Activated naive CD4-positive, alpha-beta T cell treated with anti-CD3 and anti-CD28 coated beads for 36 hours (primary cell): ENCODE measurements around the gene TMEM147. TPM values are rescaled to one million over a fixed set of nuclear protein-coding genes. Genes with fewer than 3 reads are reported as not detected.

Source experiments
- CTCF ChIA-PET: fragments of 350-600 bp; sonication (Branson Sonifier 250); formaldehyde crosslinking; loops from one replicate; lab custom pipeline; 2021; ENCODE audit warnings: antibody characterized with exemption; lab: Charles Lee
- DNase-seq: peaks from one replicate; pipeline ENCODE4 v3.0.0-alpha.2; 2020
- H3K27ac Mint-ChIP-seq: one replicate; pipeline ENCODE4 v1.8.0; 2021; ENCODE audit warnings: mild to moderate bottlenecking, mixed read lengths
- H3K27me3 Mint-ChIP-seq: one replicate; pipeline ENCODE4 v1.8.0; 2021; ENCODE audit warnings: low read depth, mixed read lengths
- H3K36me3 Mint-ChIP-seq: one replicate; pipeline ENCODE4 v1.8.0; 2021; ENCODE audit warnings: low read depth, mixed read lengths
- H3K4me1 Mint-ChIP-seq: one replicate; pipeline ENCODE4 v1.8.0; 2021; ENCODE audit warnings: low read depth, mixed read lengths
- H3K4me3 Mint-ChIP-seq: one replicate; pipeline ENCODE4 v1.8.0; 2021; ENCODE audit warnings: mild to moderate bottlenecking, moderate library complexity, mixed read lengths
- H3K9me3 Mint-ChIP-seq: one replicate; pipeline ENCODE4 v1.8.0; 2021; ENCODE audit warnings: mixed read lengths
- intact Hi-C: fragments of 100-400 bp; cut with micrococcal nuclease; formaldehyde crosslinking; loops from one replicate; pipeline ENCODE4 v1.15.1; 2023
- total RNA-seq, 2 experiments: library from RNA; stranded (reverse); gene quantifications; one replicate each; pipeline ENCODE4 v1.2.3, GENCODE V29; 2021

The TMEM147 gene
- total RNA-seq, 2 experiments from 2014 or later = 63.1 to 63.4 TPM

GRCh38 chr19:35539850-35540249, 5.6 kb upstream of the TMEM147 start:
- H3K27ac Mint-ChIP-seq = no peak overlapping the region
- intact Hi-C loops = no loop called here
- CTCF ChIA-PET = no interaction called here

GRCh38 chr19:35540356-35540927, 5.0 kb upstream of the TMEM147 start:
- intact Hi-C loops = no loop called here
- Mint-ChIP-seq H3K4me3 (no peak overlapping the region), H3K36me3 (peaks cover 4% of the 10 kb centered on the region), H3K9me3 (no peaks in the 10 kb centered on the region), H3K27me3 (no peaks in the 10 kb centered on the region), H3K4me1 (peaks cover 13% of the 10 kb centered on the region), H3K27ac (no peak overlapping the region)
- CTCF ChIA-PET = no interaction called here
- DNase-seq = no peak

More at GRCh38 chr19:35539850-35540249, 5.6 kb upstream of the TMEM147 start:
- H3K4me1 Mint-ChIP-seq = peaks cover 13% of the 10 kb centered on the region
- no peaks in the 10 kb centered on the region for H3K9me3 Mint-ChIP-seq
- H3K4me3 Mint-ChIP-seq = no peak overlapping the region
- H3K27me3 Mint-ChIP-seq = no peaks in the 10 kb centered on the region
- H3K36me3 Mint-ChIP-seq = peaks cover 3% of the 10 kb centered on the region
- no peak for DNase-seq

- intact Hi-C loops = no loop called here
Measured at GRCh38 chr19:35542209-35542608, 3.2 kb upstream of the TMEM147 start.

GRCh38 chr19:35543280-35544109, 1.9 kb upstream of the TMEM147 start:
- intact Hi-C loops = no loop called here
- CTCF ChIA-PET = no interaction called here
- Mint-ChIP-seq H3K4me3 (no peak overlapping the region), H3K36me3 (peaks cover 10% of the 10 kb centered on the region), H3K9me3 (no peaks in the 10 kb centered on the region), H3K4me1 (peaks cover 31% of the 10 kb centered on the region), H3K27me3 (no peaks in the 10 kb centered on the region), H3K27ac (no peak overlapping the region)
- DNase-seq = no peak

More at GRCh38 chr19:35542209-35542608, 3.2 kb upstream of the TMEM147 start:
- peaks cover 10% of the 10 kb centered on the region for H3K36me3 Mint-ChIP-seq
- DNase-seq = no peak
- H3K27ac Mint-ChIP-seq = no peak overlapping the region
- CTCF ChIA-PET = no interaction called here
- H3K4me1 Mint-ChIP-seq = peaks cover 26% of the 10 kb centered on the region
- H3K9me3 Mint-ChIP-seq = no peaks in the 10 kb centered on the region
- H3K4me3 Mint-ChIP-seq = no peak overlapping the region
- H3K27me3 Mint-ChIP-seq = no peaks in the 10 kb centered on the region

- peak overlapping the region; percentile 68 for H3K27ac Mint-ChIP-seq
- DNase-seq = no peak
- H3K27me3 Mint-ChIP-seq = no peaks in the 10 kb centered on the region
- CTCF ChIA-PET = interaction anchor here (1.2 kb wide), 1 partner anchor 34 kb away, joined by 3 read pairs; no protein-coding TSS in a partner anchor
- intact Hi-C loops = no loop called here
- H3K36me3 Mint-ChIP-seq = peaks cover 13% of the 10 kb centered on the region
- no peaks in the 10 kb centered on the region for H3K9me3 Mint-ChIP-seq
- H3K4me1 Mint-ChIP-seq = peaks cover 37% of the 10 kb centered on the region
- peak overlapping the region; percentile 87 for H3K4me3 Mint-ChIP-seq
Measured at GRCh38 chr19:35544110-35544802, 1.2 kb upstream of the TMEM147 start.

DNA sequence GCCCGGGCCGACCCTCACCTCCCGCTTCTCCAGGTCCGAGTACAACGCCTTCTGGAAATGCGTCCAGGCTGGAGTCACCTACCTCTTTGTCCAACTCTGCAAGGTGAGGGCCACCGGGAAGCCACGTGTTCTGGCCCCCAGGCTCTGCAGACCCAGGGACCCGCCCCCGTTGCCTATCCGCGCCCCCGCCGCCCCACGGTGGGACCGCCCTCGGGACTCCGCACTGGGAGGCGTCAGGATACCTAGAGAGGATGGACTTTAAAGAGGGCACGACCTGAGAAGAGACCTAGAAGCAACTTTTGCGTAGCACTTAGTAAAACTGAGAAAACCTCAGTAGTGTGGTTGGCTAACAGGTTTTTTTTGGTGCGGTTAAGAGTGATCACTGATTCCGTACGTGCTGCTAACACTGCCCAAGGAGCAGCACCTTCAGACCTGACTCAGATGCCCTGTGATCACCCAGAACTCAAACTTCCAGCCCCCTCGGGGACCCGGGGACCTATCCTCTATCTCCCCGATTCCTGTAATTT, 492 bp downstream of the TMEM147 start:
- Mint-ChIP-seq H3K4me1 (peaks cover 38% of the 10 kb centered on the region), H3K9me3 (no peaks in the 10 kb centered on the region), H3K36me3 (peaks cover 20% of the 10 kb centered on the region), H3K27me3 (no peaks in the 10 kb centered on the region), H3K27ac (peak overlapping the region; percentile 90), H3K4me3 (peak overlapping the region; percentile 87)
- peak; percentile 76 for DNase-seq
- intact Hi-C loops = loop anchor here (1.0 to 5.0 kb wide), 9 partner anchors 36 to 356 kb away; partner anchors contain the start of genes ETV2, FFAR1, HAUS5 and HCST
- CTCF ChIA-PET = interaction anchor here (0.5 kb wide), 1 partner anchor 45 kb away, joined by 4 read pairs; no protein-coding TSS in a partner anchor

GRCh38 chr19:35546532-35546931, 1.1 kb downstream of the TMEM147 start:
- intact Hi-C loops = loop anchor here (1.0 to 5.0 kb wide), 7 partner anchors 36 to 356 kb away; partner anchors contain the start of genes ETV2, FFAR1, HCST and NFKBID
- Mint-ChIP-seq H3K4me1 (peaks cover 38% of the 10 kb centered on the region), H3K4me3 (peak overlapping the region; percentile 87), H3K36me3 (peaks cover 20% of the 10 kb centered on the region), H3K27me3 (no peaks in the 10 kb centered on the region), H3K27ac (peak overlapping the region; percentile 90), H3K9me3 (no peaks in the 10 kb centered on the region)
- no peak for DNase-seq
- CTCF ChIA-PET = interaction anchor here (0.5 kb wide), 1 partner anchor 44 kb away, joined by 4 read pairs; no protein-coding TSS in a partner anchor

GRCh38 chr19:35549174-35549788, 3.9 kb downstream of the TMEM147 start:
- Mint-ChIP-seq H3K27me3 (no peaks in the 10 kb centered on the region), H3K27ac (no peak overlapping the region), H3K4me1 (peaks cover 31% of the 10 kb centered on the region), H3K9me3 (no peaks in the 10 kb centered on the region), H3K4me3 (no peak overlapping the region), H3K36me3 (peaks cover 20% of the 10 kb centered on the region)
- intact Hi-C loops = loop anchor here (1.0 to 5.0 kb wide), 6 partner anchors 43 to 353 kb away; partner anchors contain the start of genes ETV2, HCST and NFKBID
- CTCF ChIA-PET = interaction anchor here (0.6 to 3.0 kb wide), 16 partner anchors 8 to 425 kb away, joined by 3 to 26 read pairs (median 4); partner anchors contain the start of genes ATP4A, COX6B1, HAUS5 and HSPB6
- peak; percentile 72 for DNase-seq

- Mint-ChIP-seq H3K4me3 (no peak overlapping the region), H3K4me1 (peaks cover 25% of the 10 kb centered on the region), H3K36me3 (peaks cover 16% of the 10 kb centered on the region), H3K27me3 (no peaks in the 10 kb centered on the region), H3K9me3 (no peaks in the 10 kb centered on the region), H3K27ac (no peak overlapping the region)
- intact Hi-C loops = loop anchor here (1.0 to 5.0 kb wide), 6 partner anchors 42 to 352 kb away; partner anchors contain the start of genes ETV2, HCST and NFKBID
- CTCF ChIA-PET = interaction anchor here (1.3 to 3.0 kb wide), 4 partner anchors 13 to 98 kb away, joined by 3 to 26 read pairs (median 12); partner anchors contain the start of genes ATP4A and COX6B1
- DNase-seq = no peak
Measured at GRCh38 chr19:35549879-35550523, 4.6 kb downstream of the TMEM147 start.

DNA sequence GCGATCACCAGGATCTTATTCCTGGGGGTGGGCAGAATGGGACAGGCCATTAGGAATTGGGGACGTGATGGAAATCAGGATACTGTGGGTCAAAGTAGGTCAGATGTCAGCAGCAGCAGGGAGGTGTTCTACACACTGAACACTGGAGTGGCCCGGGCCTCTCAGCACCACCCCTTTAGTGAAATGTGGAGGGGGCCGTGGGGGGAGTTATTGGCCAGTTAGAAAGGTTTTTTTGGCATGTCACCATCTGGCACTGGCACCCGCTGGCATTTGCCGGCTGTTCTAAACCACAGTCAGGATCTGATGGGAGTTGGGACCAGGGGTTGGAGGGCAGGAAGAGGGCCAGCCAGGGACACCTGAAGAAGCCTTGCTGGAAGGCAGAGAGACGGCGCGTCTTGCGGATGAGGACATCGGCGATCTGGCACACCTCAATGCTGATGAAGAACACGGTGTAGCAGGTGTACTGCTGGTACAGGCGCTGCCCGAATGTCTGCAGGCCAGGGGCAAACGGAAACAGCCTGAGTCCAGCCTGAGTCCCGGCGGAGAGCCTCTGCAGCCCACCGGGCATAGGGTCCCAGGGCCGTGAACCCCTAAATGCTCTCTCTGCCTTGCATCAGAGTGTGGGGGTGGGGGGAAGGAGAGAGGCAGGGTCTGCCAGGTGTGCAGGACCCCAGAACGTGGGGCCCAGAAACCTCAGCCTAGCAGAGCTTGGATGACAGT, 5.8 kb downstream of the TMEM147 start:
- Mint-ChIP-seq H3K9me3 (no peaks in the 10 kb centered on the region), H3K27me3 (no peaks in the 10 kb centered on the region), H3K4me1 (peaks cover 22% of the 10 kb centered on the region), H3K4me3 (no peak overlapping the region), H3K27ac (no peak overlapping the region), H3K36me3 (peaks cover 15% of the 10 kb centered on the region)
- DNase-seq = no peak
- CTCF ChIA-PET = no interaction called here
- intact Hi-C loops = no loop called here
